ES-I3 (cell line): ENCODE results near the gene C16orf96.

Experiments used
- H3K36me3 ChIP-seq: 2 replicates; pipeline ENCODE4 v1.6.1; 2013; ENCODE audit warnings: mild to moderate bottlenecking, low read length, control low read depth, moderate library complexity; ENCODE audit not compliant: insufficient read depth
- H3K4me1 ChIP-seq: 2 replicates; pipeline ENCODE4 v1.6.1; 2013; ENCODE audit warnings: mild to moderate bottlenecking, control low read depth, low read length; ENCODE audit not compliant: insufficient read depth
- H3K9ac ChIP-seq: 2 replicates; pipeline ENCODE4 v1.6.1; 2013; ENCODE audit warnings: low read depth, mild to moderate bottlenecking, low read length, moderate library complexity
- H3K9me3 ChIP-seq: 2 replicates; pipeline ENCODE4 v1.6.1; 2013; ENCODE audit warnings: mild to moderate bottlenecking, low read length, moderate library complexity; ENCODE audit not compliant: control insufficient read depth, insufficient read depth

Gene C16orf96

GRCh38 chr16:4608704-4608980, 52.5 kb downstream of the C16orf96 start:
- H3K9ac ChIP-seq = no peak overlapping the region
- H3K9me3 ChIP-seq = no peaks in the 10 kb centered on the region
- H3K36me3 ChIP-seq = no peaks in the 10 kb centered on the region
- H3K4me1 ChIP-seq = peaks cover 7% of the 10 kb centered on the region; the same call in 1 of the 2 replicates

GRCh38 chr16:4609200-4610010, 53.3 kb downstream of the C16orf96 start:
- Histone ChIP-seq H3K36me3 (no peaks in the 10 kb centered on the region), H3K9ac (no peak overlapping the region), H3K9me3 (no peaks in the 10 kb centered on the region), H3K4me1 (peaks cover 7% of the 10 kb centered on the region; the same call in 1 of the 2 replicates)

GRCh38 chr16:4610011-4611005, 54.2 kb downstream of the C16orf96 start:
- no peak overlapping the region for H3K9ac ChIP-seq
- H3K9me3 ChIP-seq = no peaks in the 10 kb centered on the region
- peaks cover 7% of the 10 kb centered on the region; the same call in 1 of the 2 replicates for H3K4me1 ChIP-seq
- no peaks in the 10 kb centered on the region for H3K36me3 ChIP-seq

GRCh38 chr16:4611337-4612021, 55.3 kb downstream of the C16orf96 start:
- Histone ChIP-seq H3K4me1 (peaks cover 7% of the 10 kb centered on the region; the same call in 1 of the 2 replicates), H3K36me3 (no peaks in the 10 kb centered on the region), H3K9me3 (no peaks in the 10 kb centered on the region), H3K9ac (no peak overlapping the region)

GRCh38 chr16:4612474-4612931, 56.4 kb downstream of the C16orf96 start:
- Histone ChIP-seq H3K4me1 (peaks cover 7% of the 10 kb centered on the region; the same call in 1 of the 2 replicates), H3K36me3 (no peaks in the 10 kb centered on the region), H3K9ac (no peak overlapping the region), H3K9me3 (no peaks in the 10 kb centered on the region)

- Histone ChIP-seq H3K9ac (peak overlapping the region; percentile 74), H3K36me3 (no peaks in the 10 kb centered on the region), H3K9me3 (no peaks in the 10 kb centered on the region), H3K4me1 (peaks cover 13% of the 10 kb centered on the region)
Observed at GRCh38 chr16:4612977-4613635, 57.0 kb downstream of the C16orf96 start.

GRCh38 chr16:4613636-4614570, 57.8 kb downstream of the C16orf96 start:
- Histone ChIP-seq H3K9me3 (no peaks in the 10 kb centered on the region), H3K36me3 (no peaks in the 10 kb centered on the region), H3K9ac (peak overlapping the region; percentile 74), H3K4me1 (peaks cover 20% of the 10 kb centered on the region)

- Histone ChIP-seq H3K4me1 (peaks cover 23% of the 10 kb centered on the region), H3K9me3 (no peaks in the 10 kb centered on the region), H3K9ac (peak within 1 kb of the TSS; percentile 74), H3K36me3 (no peaks in the 10 kb centered on the region)
Observed at GRCh38 chr16:4614571-4615383, 58.6 kb downstream of the C16orf96 start, which contains the start of gene UBALD1. TSS of gene UBALD1 (minus strand) at chr16:4614888. CDS start at chr16:4614797, 91 bp downstream.

- Histone ChIP-seq H3K9me3 (no peaks in the 10 kb centered on the region), H3K9ac (peak overlapping the region; percentile 74), H3K36me3 (no peaks in the 10 kb centered on the region), H3K4me1 (peaks cover 23% of the 10 kb centered on the region)
Observed at GRCh38 chr16:4615384-4616046, 59.4 kb downstream of the C16orf96 start.

- Histone ChIP-seq H3K9ac (peak overlapping the region; percentile 85), H3K36me3 (no peaks in the 10 kb centered on the region), H3K4me1 (peaks cover 23% of the 10 kb centered on the region), H3K9me3 (no peaks in the 10 kb centered on the region)
Observed at GRCh38 chr16:4616047-4616811, 60.1 kb downstream of the C16orf96 start.

GRCh38 chr16:4617880-4618279, 61.7 kb downstream of the C16orf96 start:
- Histone ChIP-seq H3K36me3 (no peaks in the 10 kb centered on the region), H3K9ac (no peak overlapping the region), H3K9me3 (no peaks in the 10 kb centered on the region), H3K4me1 (peaks cover 16% of the 10 kb centered on the region)
